Measurements from ENCODE around the gene SMIM5. TPM values are rescaled to one million over a fixed set of nuclear protein-coding genes. Genes with fewer than 3 reads are reported as not detected.

Gene SMIM5
- total RNA-seq, 2 experiments from 2014 or later = 0.06 TPM; not detected in 1

DNA sequence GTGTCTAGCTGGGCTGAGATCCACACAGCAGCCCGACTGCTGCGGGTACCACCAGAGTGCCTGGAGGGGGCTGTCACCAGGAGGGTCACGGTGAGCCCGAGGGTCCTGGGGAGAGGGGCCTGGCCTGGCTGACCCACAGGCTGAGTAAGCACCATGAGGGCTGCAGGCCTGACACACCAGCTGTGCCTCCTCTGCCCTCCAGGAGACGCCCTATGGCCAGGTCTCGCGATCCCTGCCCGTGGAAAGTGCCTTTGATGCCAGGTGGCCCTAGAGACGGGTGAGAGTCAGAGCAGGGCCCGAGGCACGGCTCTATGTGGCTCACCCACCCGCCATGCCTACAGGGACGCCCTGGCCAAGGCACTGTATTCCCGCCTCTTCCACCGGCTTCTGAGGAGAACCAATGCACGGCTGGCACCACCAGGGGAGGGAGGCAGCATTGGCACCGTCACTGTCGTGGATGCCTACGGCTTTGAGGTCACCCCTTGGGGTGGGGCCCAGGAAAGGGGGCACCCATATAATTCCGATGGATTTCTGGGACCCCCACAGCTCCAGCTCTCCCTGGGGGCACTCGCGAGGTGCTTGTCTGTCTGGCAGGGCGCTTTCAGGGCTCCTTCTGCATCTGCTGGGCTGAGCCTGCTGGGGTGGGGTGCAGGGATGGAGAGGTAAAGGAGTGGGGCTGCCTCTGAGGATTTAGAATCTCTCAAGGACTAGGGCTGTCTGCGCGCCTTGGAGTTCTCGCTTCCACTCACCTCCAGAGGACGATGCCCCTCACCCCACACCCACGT lies 38.5 kb upstream of the SMIM5 start:
- Histone ChIP-seq H4K20me1 (ENCODE audit: insufficient read depth, low read length) (no peaks in the 10 kb centered on the region), H3K27ac (ENCODE audit: low read depth, low read length, poor library complexity, severe bottlenecking) (no peak overlapping the region), H3K9me3 (ENCODE audit: low read length) (no peaks in the 10 kb centered on the region), H2AFZ (ENCODE audit: low read length) (no peak overlapping the region), H3K4me1 (ENCODE audit: insufficient read depth, low read length, poor library complexity, severe bottlenecking) (peaks cover 11% of the 10 kb centered on the region), H3K36me3 (ENCODE audit: insufficient read depth, low read length) (no peaks in the 10 kb centered on the region), H3K79me2 (ENCODE audit: insufficient read depth, low read depth, low read length) (no peaks in the 10 kb centered on the region), H3K9me2 (ENCODE audit: insufficient read depth, low read length) (no peaks in the 10 kb centered on the region), H3K4me3 (ENCODE audit: low read depth, low read length, poor library complexity, severe bottlenecking) (no peak overlapping the region), H3K4me2 (ENCODE audit: low read length) (no peak overlapping the region)
- ChIA-PET POLR2A (no interaction called here), CTCF (ENCODE audit: unreplicated experiment) (no interaction called here)
- TF ChIP-seq EZH2phosphoT487 (IDR thresholded peaks at IDR 0.05; ENCODE audit: borderline replicate concordance, low read depth, low read length) = no peak
- TF ChIP-seq, protein P1, sequence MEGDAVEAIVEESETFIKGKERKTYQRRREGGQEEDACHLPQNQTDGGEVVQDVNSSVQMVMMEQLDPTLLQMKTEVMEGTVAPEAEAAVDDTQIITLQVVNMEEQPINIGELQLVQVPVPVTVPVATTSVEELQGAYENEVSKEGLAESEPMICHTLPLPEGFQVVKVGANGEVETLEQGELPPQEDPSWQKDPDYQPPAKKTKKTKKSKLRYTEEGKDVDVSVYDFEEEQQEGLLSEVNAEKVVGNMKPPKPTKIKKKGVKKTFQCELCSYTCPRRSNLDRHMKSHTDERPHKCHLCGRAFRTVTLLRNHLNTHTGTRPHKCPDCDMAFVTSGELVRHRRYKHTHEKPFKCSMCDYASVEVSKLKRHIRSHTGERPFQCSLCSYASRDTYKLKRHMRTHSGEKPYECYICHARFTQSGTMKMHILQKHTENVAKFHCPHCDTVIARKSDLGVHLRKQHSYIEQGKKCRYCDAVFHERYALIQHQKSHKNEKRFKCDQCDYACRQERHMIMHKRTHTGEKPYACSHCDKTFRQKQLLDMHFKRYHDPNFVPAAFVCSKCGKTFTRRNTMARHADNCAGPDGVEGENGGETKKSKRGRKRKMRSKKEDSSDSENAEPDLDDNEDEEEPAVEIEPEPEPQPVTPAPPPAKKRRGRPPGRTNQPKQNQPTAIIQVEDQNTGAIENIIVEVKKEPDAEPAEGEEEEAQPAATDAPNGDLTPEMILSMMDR (conservative IDR thresholded peaks at IDR 0.05; ENCODE audit: low read length) = peak; percentile 36; the same call in 1 of the 2 replicates
- peak; percentile 25 for DNase-seq (ENCODE audit: low spot score)
- intact Hi-C loops (cut with micrococcal nuclease; ENCODE audit: unreplicated experiment) = no loop called here
- no TSS peak for BruUV-seq (replicated peaks)

DNA sequence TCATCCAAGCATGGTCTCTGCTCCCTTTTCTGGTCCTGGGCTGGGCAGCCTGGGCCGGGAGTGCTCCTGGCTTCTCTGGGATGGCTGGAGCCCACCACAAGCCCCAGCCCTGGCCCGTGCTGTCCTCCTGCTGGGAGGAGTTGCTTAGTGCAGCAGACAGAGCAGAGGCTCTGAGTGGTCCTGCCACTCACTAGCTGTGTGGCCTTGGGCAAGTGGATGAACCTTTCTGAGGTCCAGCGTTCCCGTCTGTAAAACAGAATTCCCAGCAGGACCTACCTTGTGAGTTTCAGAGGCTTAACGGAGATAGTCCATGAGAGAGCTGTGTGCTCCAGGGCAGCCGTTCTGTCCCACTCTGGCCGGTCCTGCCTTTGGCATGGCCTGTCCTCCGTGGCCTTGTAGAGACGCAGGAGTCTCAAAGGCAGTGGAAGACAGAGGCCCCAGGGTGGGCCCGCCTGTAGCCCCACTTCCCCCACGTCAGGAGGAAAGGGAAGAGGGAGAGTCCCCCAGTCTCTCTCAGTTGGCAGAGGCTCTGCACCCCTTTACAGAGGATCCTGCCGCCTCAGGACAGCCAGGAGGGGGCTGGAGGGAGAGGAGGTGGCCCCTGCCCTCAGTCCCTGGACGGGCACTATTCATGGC lies 37.8 kb upstream of the SMIM5 start:
- H3K9me2 ChIP-seq (ENCODE audit: insufficient read depth, low read length) = no peaks in the 10 kb centered on the region
- H2AFZ ChIP-seq (ENCODE audit: low read length) = no peak overlapping the region
- POLR2A ChIA-PET = no interaction called here
- peaks cover 5% of the 10 kb centered on the region for H3K4me1 ChIP-seq (ENCODE audit: insufficient read depth, low read length, poor library complexity, severe bottlenecking)
- no peaks in the 10 kb centered on the region for H4K20me1 ChIP-seq (ENCODE audit: insufficient read depth, low read length)
- no peak overlapping the region for H3K27ac ChIP-seq (ENCODE audit: low read depth, low read length, poor library complexity, severe bottlenecking)
- H3K9me3 ChIP-seq (ENCODE audit: low read length) = no peaks in the 10 kb centered on the region
- no peaks in the 10 kb centered on the region for H3K79me2 ChIP-seq (ENCODE audit: insufficient read depth, low read depth, low read length)
- no peaks in the 10 kb centered on the region for H3K36me3 ChIP-seq (ENCODE audit: insufficient read depth, low read length)
- no TSS peak for BruUV-seq (replicated peaks)
- intact Hi-C loops (cut with micrococcal nuclease; ENCODE audit: unreplicated experiment) = no loop called here
- DNase-seq (ENCODE audit: low spot score) = no peak
- CTCF ChIA-PET (ENCODE audit: unreplicated experiment) = no interaction called here
- H3K4me2 ChIP-seq (ENCODE audit: low read length) = no peak overlapping the region
- H3K4me3 ChIP-seq (ENCODE audit: low read depth, low read length, poor library complexity, severe bottlenecking) = no peak overlapping the region
- TF ChIP-seq, protein P1 (conservative IDR thresholded peaks at IDR 0.05; ENCODE audit: low read length) = no peak
- no peak for TF ChIP-seq EZH2phosphoT487 (IDR thresholded peaks at IDR 0.05; ENCODE audit: borderline replicate concordance, low read depth, low read length)

DNA sequence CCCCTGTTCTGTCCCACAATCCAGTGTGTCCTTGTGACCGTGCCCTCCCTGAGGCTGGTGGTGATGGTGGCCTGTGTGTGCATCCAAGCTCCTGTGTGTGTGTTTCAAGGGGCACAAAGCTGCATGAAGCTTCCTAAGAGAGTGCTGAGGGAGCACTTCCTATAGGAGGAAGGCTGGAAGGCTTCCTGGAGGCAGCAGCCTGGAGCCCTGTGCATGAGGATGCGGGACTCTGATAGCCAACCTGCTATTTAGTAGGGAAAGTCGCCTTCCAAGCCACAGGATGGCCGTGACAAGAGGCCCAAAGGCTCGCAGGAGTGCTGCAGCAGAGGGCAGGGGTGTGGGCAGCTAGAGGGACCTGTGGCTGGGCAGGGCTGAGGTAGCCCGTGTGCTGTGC lies 37.3 kb upstream of the SMIM5 start:
- Histone ChIP-seq H3K79me2 (ENCODE audit: insufficient read depth, low read depth, low read length) (no peaks in the 10 kb centered on the region), H3K36me3 (ENCODE audit: insufficient read depth, low read length) (no peaks in the 10 kb centered on the region), H4K20me1 (ENCODE audit: insufficient read depth, low read length) (no peaks in the 10 kb centered on the region), H3K27ac (ENCODE audit: low read depth, low read length, poor library complexity, severe bottlenecking) (no peak overlapping the region), H3K9me3 (ENCODE audit: low read length) (no peaks in the 10 kb centered on the region), H3K4me2 (ENCODE audit: low read length) (no peak overlapping the region), H3K9me2 (ENCODE audit: insufficient read depth, low read length) (no peaks in the 10 kb centered on the region), H3K4me1 (ENCODE audit: insufficient read depth, low read length, poor library complexity, severe bottlenecking) (peaks cover under 1% of the 10 kb centered on the region), H2AFZ (ENCODE audit: low read length) (no peak overlapping the region), H3K4me3 (ENCODE audit: low read depth, low read length, poor library complexity, severe bottlenecking) (no peak overlapping the region)
- TF ChIP-seq EZH2phosphoT487 (IDR thresholded peaks at IDR 0.05; ENCODE audit: borderline replicate concordance, low read depth, low read length) = no peak
- TF ChIP-seq, protein P1 (conservative IDR thresholded peaks at IDR 0.05; ENCODE audit: low read length) = no peak
- intact Hi-C loops (cut with micrococcal nuclease; ENCODE audit: unreplicated experiment) = no loop called here
- ChIA-PET CTCF (ENCODE audit: unreplicated experiment) (no interaction called here), POLR2A (no interaction called here)
- no peak for DNase-seq (ENCODE audit: low spot score)
- BruUV-seq (replicated peaks) = no TSS peak

Measured in OCI-LY7 (cell line).